ENCODE results near the gene PAM.

DNA sequence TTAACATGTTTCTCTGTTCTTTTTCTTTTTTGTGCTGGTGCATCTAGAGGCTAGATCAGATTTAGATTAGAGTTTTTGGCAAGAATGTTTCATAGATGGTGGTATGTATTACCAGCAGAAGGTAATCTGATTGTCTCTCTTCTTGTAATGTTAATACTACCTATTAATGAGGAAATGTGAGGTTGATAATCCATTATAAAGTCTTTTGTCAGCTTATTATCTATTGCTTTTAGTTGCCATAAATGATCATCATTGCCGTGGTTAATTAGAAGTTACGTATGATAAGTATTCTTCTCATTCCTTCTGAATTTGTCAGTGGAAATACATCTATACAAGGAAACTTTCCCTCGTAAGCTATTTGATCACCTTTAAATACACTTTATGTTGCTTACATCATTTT is 135.0 kb downstream of the PAM start:
- TF ChIP-seq, protein P1, sequence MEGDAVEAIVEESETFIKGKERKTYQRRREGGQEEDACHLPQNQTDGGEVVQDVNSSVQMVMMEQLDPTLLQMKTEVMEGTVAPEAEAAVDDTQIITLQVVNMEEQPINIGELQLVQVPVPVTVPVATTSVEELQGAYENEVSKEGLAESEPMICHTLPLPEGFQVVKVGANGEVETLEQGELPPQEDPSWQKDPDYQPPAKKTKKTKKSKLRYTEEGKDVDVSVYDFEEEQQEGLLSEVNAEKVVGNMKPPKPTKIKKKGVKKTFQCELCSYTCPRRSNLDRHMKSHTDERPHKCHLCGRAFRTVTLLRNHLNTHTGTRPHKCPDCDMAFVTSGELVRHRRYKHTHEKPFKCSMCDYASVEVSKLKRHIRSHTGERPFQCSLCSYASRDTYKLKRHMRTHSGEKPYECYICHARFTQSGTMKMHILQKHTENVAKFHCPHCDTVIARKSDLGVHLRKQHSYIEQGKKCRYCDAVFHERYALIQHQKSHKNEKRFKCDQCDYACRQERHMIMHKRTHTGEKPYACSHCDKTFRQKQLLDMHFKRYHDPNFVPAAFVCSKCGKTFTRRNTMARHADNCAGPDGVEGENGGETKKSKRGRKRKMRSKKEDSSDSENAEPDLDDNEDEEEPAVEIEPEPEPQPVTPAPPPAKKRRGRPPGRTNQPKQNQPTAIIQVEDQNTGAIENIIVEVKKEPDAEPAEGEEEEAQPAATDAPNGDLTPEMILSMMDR (IDR thresholded peaks at IDR 0.05) = no peak
- TF ChIP-seq POLR2AphosphoS5 (IDR thresholded peaks at IDR 0.05) (no peak), POLR2A (IDR thresholded peaks at IDR 0.05) (no peak)
